Measurements from ENCODE around the gene PLXNA4. TPM values are rescaled to one million over a fixed set of nuclear protein-coding genes. Genes with fewer than 3 reads are reported as not detected.

PLXNA4 gene
- total and polyA plus RNA-seq, 3 experiments from 2014 or later = 0.02 to 0.05 TPM; not detected in 1

GRCh38 chr7:132145466-132145865 lies 430.8 kb downstream of the PLXNA4 start:
- Mint-ChIP-seq H3K4me3 (no peak overlapping the region), H3K27me3 (peaks cover 3% of the 10 kb centered on the region in 2 donors), H3K36me3 (peaks cover 0 to 3% (median 0%) of the 10 kb centered on the region in 3 donors), H3K27ac (peak overlapping the region in 1 of 8 donors; percentile 47), H3K4me1 (no peaks in the 10 kb centered on the region), H3K9me3 (peaks cover 0 to 4% (median 0%) of the 10 kb centered on the region in 5 donors)
- Histone ChIP-seq H3K27me3 (ENCODE audit: insufficient read depth, low read length, poor library complexity, severe bottlenecking) (no peaks in the 10 kb centered on the region), H3K4me3 (ENCODE audit: low read length) (no peak overlapping the region), H3K9me3 (ENCODE audit: low read length) (no peaks in the 10 kb centered on the region), H3K4me1 (ENCODE audit: insufficient read depth, low read length) (no peaks in the 10 kb centered on the region), H3K36me3 (ENCODE audit: insufficient read depth, low read length) (no peaks in the 10 kb centered on the region), H3K27ac (ENCODE audit: low read depth, low read length) (no peak overlapping the region)
- no peak for DNase-seq
- ChIA-PET POLR2A (no interaction called here), CTCF (no interaction called here)

GRCh38 chr7:132145063-132145462 lies 431.2 kb downstream of the PLXNA4 start:
- Mint-ChIP-seq H3K27me3 (peaks cover 2 to 3% of the 10 kb centered on the region in 2 donors), H3K9me3 (peaks cover 0 to 4% (median 0%) of the 10 kb centered on the region in 5 donors), H3K36me3 (peaks cover 0 to 3% (median 0%) of the 10 kb centered on the region in 3 donors), H3K4me1 (no peaks in the 10 kb centered on the region), H3K4me3 (no peak overlapping the region), H3K27ac (no peak overlapping the region)
- no peaks in the 10 kb centered on the region for H3K9me3 ChIP-seq (ENCODE audit: low read length)
- no peaks in the 10 kb centered on the region for H3K36me3 ChIP-seq (ENCODE audit: insufficient read depth, low read length)
- DNase-seq = no peak
- H3K4me3 ChIP-seq (ENCODE audit: low read length) = no peak overlapping the region
- no peaks in the 10 kb centered on the region for H3K27me3 ChIP-seq (ENCODE audit: insufficient read depth, low read length, poor library complexity, severe bottlenecking)
- no peaks in the 10 kb centered on the region for H3K4me1 ChIP-seq (ENCODE audit: insufficient read depth, low read length)
- CTCF ChIA-PET = no interaction called here
- POLR2A ChIA-PET = no interaction called here
- H3K27ac ChIP-seq (ENCODE audit: low read depth, low read length) = no peak overlapping the region

- Mint-ChIP-seq H3K36me3 (peaks cover 0 to 2% (median 0%) of the 10 kb centered on the region in 3 donors), H3K27ac (peak overlapping the region in 1 of 8 donors; percentile 58), H3K4me1 (no peaks in the 10 kb centered on the region), H3K4me3 (no peak overlapping the region), H3K9me3 (peaks cover 0 to 4% (median 0%) of the 10 kb centered on the region in 5 donors), H3K27me3 (peaks cover 0 to 2% of the 10 kb centered on the region in 2 donors)
- Histone ChIP-seq H3K4me3 (ENCODE audit: low read length) (no peak overlapping the region), H3K27ac (ENCODE audit: low read depth, low read length) (no peak overlapping the region), H3K27me3 (ENCODE audit: insufficient read depth, low read length, poor library complexity, severe bottlenecking) (no peaks in the 10 kb centered on the region), H3K36me3 (ENCODE audit: insufficient read depth, low read length) (no peaks in the 10 kb centered on the region), H3K9me3 (ENCODE audit: low read length) (no peaks in the 10 kb centered on the region), H3K4me1 (ENCODE audit: insufficient read depth, low read length) (no peaks in the 10 kb centered on the region)
- ChIA-PET CTCF (no interaction called here), POLR2A (no interaction called here)
- no peak for DNase-seq
Measured at GRCh38 chr7:132142006-132142405, 434.3 kb downstream of the PLXNA4 start.

GRCh38 chr7:132141109-132141508 lies 435.2 kb downstream of the PLXNA4 start:
- Histone ChIP-seq H3K27ac (ENCODE audit: low read depth, low read length) (no peak overlapping the region), H3K36me3 (ENCODE audit: insufficient read depth, low read length) (no peaks in the 10 kb centered on the region), H3K4me3 (ENCODE audit: low read length) (no peak overlapping the region), H3K9me3 (ENCODE audit: low read length) (no peaks in the 10 kb centered on the region), H3K4me1 (ENCODE audit: insufficient read depth, low read length) (no peaks in the 10 kb centered on the region), H3K27me3 (ENCODE audit: insufficient read depth, low read length, poor library complexity, severe bottlenecking) (no peaks in the 10 kb centered on the region)
- Mint-ChIP-seq H3K27me3 (peaks cover 0 to 2% of the 10 kb centered on the region in 2 donors), H3K4me3 (no peak overlapping the region), H3K9me3 (peaks cover 0 to 4% (median 0%) of the 10 kb centered on the region in 5 donors), H3K4me1 (no peaks in the 10 kb centered on the region), H3K27ac (no peak overlapping the region), H3K36me3 (peaks cover 0 to 1% (median 0%) of the 10 kb centered on the region in 3 donors)
- no peak for DNase-seq
- CTCF ChIA-PET = no interaction called here
- POLR2A ChIA-PET = no interaction called here

GRCh38 chr7:132140341-132140740 lies 435.9 kb downstream of the PLXNA4 start:
- H3K4me1 Mint-ChIP-seq = no peaks in the 10 kb centered on the region
- Histone ChIP-seq H3K4me1 (ENCODE audit: insufficient read depth, low read length) (no peaks in the 10 kb centered on the region), H3K36me3 (ENCODE audit: insufficient read depth, low read length) (no peaks in the 10 kb centered on the region), H3K27me3 (ENCODE audit: insufficient read depth, low read length, poor library complexity, severe bottlenecking) (no peaks in the 10 kb centered on the region), H3K27ac (ENCODE audit: low read depth, low read length) (no peak overlapping the region), H3K4me3 (ENCODE audit: low read length) (no peak overlapping the region), H3K9me3 (ENCODE audit: low read length) (no peaks in the 10 kb centered on the region)
- H3K27me3 Mint-ChIP-seq = peaks cover 0 to 2% of the 10 kb centered on the region in 2 donors
- no peak overlapping the region for H3K4me3 Mint-ChIP-seq
- H3K9me3 Mint-ChIP-seq = peaks cover 0 to 4% (median 0%) of the 10 kb centered on the region in 5 donors
- CTCF ChIA-PET = interaction anchor here (0.8 kb wide), 1 partner anchor 14 kb away, joined by 3 read pairs; no protein-coding TSS in a partner anchor
- no peak for DNase-seq
- POLR2A ChIA-PET = no interaction called here
- no peak overlapping the region for H3K27ac Mint-ChIP-seq
- no peaks in the 10 kb centered on the region for H3K36me3 Mint-ChIP-seq

GRCh38 chr7:132138817-132139216 lies 437.5 kb downstream of the PLXNA4 start:
- Histone ChIP-seq H3K4me1 (ENCODE audit: insufficient read depth, low read length) (no peaks in the 10 kb centered on the region), H3K4me3 (ENCODE audit: low read length) (no peak overlapping the region), H3K27ac (ENCODE audit: low read depth, low read length) (no peak overlapping the region), H3K27me3 (ENCODE audit: insufficient read depth, low read length, poor library complexity, severe bottlenecking) (no peaks in the 10 kb centered on the region), H3K36me3 (ENCODE audit: insufficient read depth, low read length) (no peaks in the 10 kb centered on the region), H3K9me3 (ENCODE audit: low read length) (no peaks in the 10 kb centered on the region)
- Mint-ChIP-seq H3K27ac (no peak overlapping the region), H3K9me3 (peaks cover 0 to 4% (median 0%) of the 10 kb centered on the region in 5 donors), H3K4me3 (no peak overlapping the region), H3K36me3 (no peaks in the 10 kb centered on the region), H3K27me3 (peaks cover 0 to 5% of the 10 kb centered on the region in 2 donors), H3K4me1 (no peaks in the 10 kb centered on the region)
- CTCF ChIA-PET = no interaction called here
- POLR2A ChIA-PET = no interaction called here
- DNase-seq = no peak

GRCh38 chr7:132137681-132138080 lies 438.6 kb downstream of the PLXNA4 start:
- Mint-ChIP-seq H3K27ac (no peak overlapping the region), H3K9me3 (peaks cover 0 to 4% (median 0%) of the 10 kb centered on the region in 5 donors), H3K27me3 (peaks cover 0 to 5% of the 10 kb centered on the region in 2 donors), H3K4me3 (no peak overlapping the region), H3K36me3 (no peaks in the 10 kb centered on the region), H3K4me1 (no peaks in the 10 kb centered on the region)
- H3K36me3 ChIP-seq (ENCODE audit: insufficient read depth, low read length) = no peaks in the 10 kb centered on the region
- no peaks in the 10 kb centered on the region for H3K27me3 ChIP-seq (ENCODE audit: insufficient read depth, low read length, poor library complexity, severe bottlenecking)
- POLR2A ChIA-PET = no interaction called here
- no peak overlapping the region for H3K27ac ChIP-seq (ENCODE audit: low read depth, low read length)
- DNase-seq = no peak
- H3K4me1 ChIP-seq (ENCODE audit: insufficient read depth, low read length) = no peaks in the 10 kb centered on the region
- no peaks in the 10 kb centered on the region for H3K9me3 ChIP-seq (ENCODE audit: low read length)
- CTCF ChIA-PET = no interaction called here
- no peak overlapping the region for H3K4me3 ChIP-seq (ENCODE audit: low read length)

- Histone ChIP-seq H3K27ac (ENCODE audit: low read depth, low read length) (no peak overlapping the region), H3K36me3 (ENCODE audit: insufficient read depth, low read length) (no peaks in the 10 kb centered on the region), H3K27me3 (ENCODE audit: insufficient read depth, low read length, poor library complexity, severe bottlenecking) (no peaks in the 10 kb centered on the region), H3K4me1 (ENCODE audit: insufficient read depth, low read length) (no peaks in the 10 kb centered on the region), H3K9me3 (ENCODE audit: low read length) (no peaks in the 10 kb centered on the region), H3K4me3 (ENCODE audit: low read length) (no peak overlapping the region)
- no peak overlapping the region for H3K27ac Mint-ChIP-seq
- ChIA-PET POLR2A (no interaction called here), CTCF (no interaction called here)
- no peaks in the 10 kb centered on the region for H3K4me1 Mint-ChIP-seq
- no peak overlapping the region for H3K4me3 Mint-ChIP-seq
- H3K27me3 Mint-ChIP-seq = peaks cover 0 to 3% of the 10 kb centered on the region in 2 donors
- DNase-seq = no peak
- H3K9me3 Mint-ChIP-seq = peaks cover 0 to 2% (median 0%) of the 10 kb centered on the region in 5 donors
- H3K36me3 Mint-ChIP-seq = no peaks in the 10 kb centered on the region
Measured at GRCh38 chr7:132135746-132136385, 440.4 kb downstream of the PLXNA4 start.

All from CD8-positive, alpha-beta memory T cell (primary cell).